Measurements from ENCODE around the gene UBC.

UBC gene

DNA sequence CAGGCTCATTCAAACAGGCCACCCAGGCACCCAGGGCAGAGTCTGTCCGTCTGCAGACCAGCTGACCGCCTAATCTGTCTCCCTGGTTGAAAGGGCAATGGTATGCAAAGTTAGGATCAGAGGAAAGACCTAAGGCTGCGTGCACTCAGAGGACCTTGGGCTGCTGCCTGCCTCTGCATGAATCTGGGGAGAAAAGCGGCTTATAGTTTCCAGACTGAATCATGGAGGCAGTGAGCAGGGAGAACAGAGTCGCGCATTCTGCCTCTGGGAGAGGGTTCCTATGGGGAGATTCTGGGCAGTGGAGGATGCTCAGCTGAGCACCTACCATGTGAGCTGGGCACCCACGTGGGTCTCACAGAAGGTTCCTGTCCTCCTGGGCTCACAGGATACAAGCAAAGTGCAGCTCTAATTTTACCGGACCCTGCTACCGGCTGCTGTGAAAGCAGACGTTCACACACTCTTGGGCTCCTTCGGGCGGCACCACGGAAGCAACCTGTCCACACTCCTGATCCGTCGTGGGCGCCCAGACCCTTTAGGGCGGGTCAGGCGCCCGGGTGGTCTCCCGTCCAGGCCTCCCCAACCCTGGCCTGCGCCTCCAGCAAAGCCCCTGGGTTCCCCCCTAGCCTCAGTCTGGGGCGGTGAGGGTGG lies 51.6 kb downstream of the UBC start:
- DNase-seq, result peak; percentile 13

DNA sequence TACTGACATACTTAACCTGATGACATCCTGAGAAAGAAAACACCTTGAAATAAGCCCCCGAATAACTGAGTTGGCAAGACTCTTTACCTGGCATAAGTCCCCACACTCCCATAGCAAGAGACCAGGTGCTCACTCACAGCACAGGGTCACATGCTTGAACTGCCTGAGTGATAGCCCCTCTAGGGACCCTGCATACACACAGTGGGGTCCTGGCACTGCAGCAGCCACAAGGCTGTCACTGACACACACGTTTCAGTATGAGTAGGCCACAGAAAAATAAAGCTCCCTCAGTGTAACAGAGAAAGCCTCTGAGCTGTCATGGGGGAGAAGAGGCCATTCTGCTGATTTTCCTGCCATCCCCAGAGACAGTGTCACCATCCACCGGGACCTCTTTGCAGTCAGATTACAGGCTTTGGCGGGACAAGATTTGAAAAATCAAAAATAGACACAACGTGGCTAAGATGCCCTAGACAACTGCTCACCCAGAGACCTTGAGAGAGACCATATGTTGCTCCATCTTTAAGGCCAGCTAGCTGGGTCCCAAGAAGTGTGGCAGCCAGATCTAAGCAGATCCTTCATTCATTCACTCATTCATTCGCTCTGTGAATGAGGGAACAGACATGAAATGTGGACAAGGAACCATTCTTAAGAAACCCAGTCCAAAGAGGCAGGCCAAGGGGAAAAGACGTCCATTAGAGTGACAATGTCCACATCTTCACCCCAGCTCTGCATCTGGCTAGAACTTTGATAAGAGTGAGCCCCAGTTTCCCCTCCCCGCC lies 52.4 kb downstream of the UBC start:
- no peak for DNase-seq

All from activated naive CD4-positive, alpha-beta T cell treated with Interleukin-2 at 50 U/mL for 16 hours (primary cell).